Ovary (tissue), 3 donors: ENCODE data around the gene CACHD1.

ENCODE experiments used
- CTCF ChIP-seq, 3 donors: fragments of 450-650 bp in 2 of 3; fragments of 200-600 bp in 1 of 3; IDR thresholded peaks; one replicate each; pipeline versions ENCODE4 v1.5.1 to v1.8.0; 2016 to 2022; ENCODE audit warnings: antibody characterized with exemption in 3 of 3, mild to moderate bottlenecking in 1 of 3
- EP300 ChIP-seq: sonication (generic); formaldehyde crosslinking; IDR thresholded peaks from one replicate; pipeline ENCODE4 v1.6.1; 2017; ENCODE audit warnings: antibody characterized with exemption
- POLR2A ChIP-seq: fragments of 450-650 bp; IDR thresholded peaks from one replicate; pipeline ENCODE4 v1.6.1; 2017; ENCODE audit warnings: antibody characterized with exemption, mild to moderate bottlenecking, moderate library complexity
- donor health status: DM: no; HTN: no; CAD: no.

- TF ChIP-seq CTCF (IDR thresholded peaks at IDR 0.05) (no peak), EP300 (no peak), POLR2A (no peak)
Observed at GRCh38 chr1:64490213-64490818, 20.4 kb downstream of the CACHD1 start.
